GM21737 (cell line): Measurements from ENCODE around the gene CYP46A1.
"Not testable (repeated sequence)": the region's sequence is repeated elsewhere in the genome, so short reads cannot be mapped to it uniquely, and the experiment has no call there.

Experiments used
- ATAC-seq: cut with Tn5 transposase; IDR thresholded peaks from one replicate; pipeline ENCODE4 v1.9.1; 2021; ENCODE audit warnings: mild to moderate bottlenecking, moderate library complexity; ENCODE audit not compliant: unreplicated experiment

Gene CYP46A1

GRCh38 chr14:99656171-99656570 is 27.9 kb upstream of the CYP46A1 start:
- no peak for ATAC-seq

GRCh38 chr14:99657645-99658155 is 26.4 kb upstream of the CYP46A1 start:
- no peak for ATAC-seq

- ATAC-seq, result no peak
These were observed 25.8 kb upstream of the CYP46A1 start for GRCh38 chr14:99658218-99658845.

GRCh38 chr14:99659333-99659741 is 24.8 kb upstream of the CYP46A1 start:
- ATAC-seq, result no peak

- no peak for ATAC-seq
These were observed 24.0 kb upstream of the CYP46A1 start for GRCh38 chr14:99660006-99660566.

GRCh38 chr14:99660794-99661193 is 23.3 kb upstream of the CYP46A1 start:
- ATAC-seq, result no peak

GRCh38 chr14:99661206-99661605 is 22.9 kb upstream of the CYP46A1 start:
- not testable (repeated sequence) for ATAC-seq

- ATAC-seq, result no peak
These were observed 21.3 kb upstream of the CYP46A1 start for GRCh38 chr14:99662846-99663245.

GRCh38 chr14:99663386-99664057 is 20.6 kb upstream of the CYP46A1 start:
- ATAC-seq, result no peak

GRCh38 chr14:99664058-99664936 is 19.8 kb upstream of the CYP46A1 start:
- ATAC-seq, result no peak

- ATAC-seq, result no peak
These were observed 19.2 kb upstream of the CYP46A1 start for GRCh38 chr14:99664937-99665273.

- no peak for ATAC-seq
These were observed 17.6 kb upstream of the CYP46A1 start for GRCh38 chr14:99666533-99666932.

GRCh38 chr14:99667045-99667444 is 17.1 kb upstream of the CYP46A1 start:
- ATAC-seq, result no peak

- no peak for ATAC-seq
These were observed 16.3 kb upstream of the CYP46A1 start for GRCh38 chr14:99667821-99668220.

- ATAC-seq, result no peak
These were observed 15.5 kb upstream of the CYP46A1 start for GRCh38 chr14:99668307-99669295.

- ATAC-seq, result no peak
These were observed 13.5 kb upstream of the CYP46A1 start for GRCh38 chr14:99670361-99671234.

GRCh38 chr14:99671235-99672224 is 12.6 kb upstream of the CYP46A1 start:
- no peak for ATAC-seq
